PC-3 (cell line): Measurements from ENCODE around the gene ATE1.

Source experiments
- CTCF ChIP-seq: fragments of 300-600 bp; sonication (generic); conservative IDR thresholded peaks from 2 replicates; pipeline ENCODE4 v1.5.1; 2017; ENCODE audit warnings: antibody characterized with exemption, low read depth, mild to moderate bottlenecking, low read length
- EZH2phosphoT487 ChIP-seq: fragments of 300-600 bp; sonication (generic); IDR thresholded peaks from 2 replicates; pipeline ENCODE4 v1.6.1; 2018; ENCODE audit warnings: mild to moderate bottlenecking, antibody characterized with exemption, low read length, borderline replicate concordance

DNA sequence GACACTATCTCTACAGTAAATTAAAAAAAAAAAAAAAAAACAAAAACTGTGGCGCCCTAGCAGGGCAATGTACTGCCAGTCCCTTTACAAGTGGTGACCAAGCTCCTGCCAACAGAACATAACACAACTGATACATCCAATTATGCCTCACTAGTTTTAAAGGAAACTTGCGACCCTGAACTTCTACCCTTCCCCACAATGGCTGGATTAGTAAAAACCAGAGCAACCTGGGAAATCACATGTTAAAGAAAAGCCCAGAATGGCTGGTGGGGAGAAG lies 16.5 kb downstream of the ATE1 start:
- TF ChIP-seq CTCF (no peak), EZH2phosphoT487 (no peak)
